Activated T-cell treated with anti-CD3 and anti-CD28 coated beads, Interleukin-2, amount 50 U/mL, for 24 hours (primary cell): ENCODE data around the gene MRGPRF.
A peak's percentile ranks its signal among the peaks of the same experiment; 100 is the strongest.

Source experiments
- DNase-seq: peaks from one replicate; pipeline ENCODE4 v3.0.0-alpha.2; 2020
- H3K27ac Mint-ChIP-seq: 2 replicates; pipeline ENCODE4 v1.8.0; 2020; ENCODE audit warnings: mild to moderate bottlenecking, mixed read lengths
- H3K27me3 Mint-ChIP-seq: 2 replicates; pipeline ENCODE4 v1.8.0; 2020; ENCODE audit warnings: mixed read lengths
- H3K36me3 Mint-ChIP-seq: 2 replicates; pipeline ENCODE4 v1.8.0; 2020; ENCODE audit warnings: low read depth, mixed read lengths
- H3K4me1 Mint-ChIP-seq: 2 replicates; pipeline ENCODE4 v1.8.0; 2020; ENCODE audit warnings: low read depth, mixed read lengths
- H3K4me3 Mint-ChIP-seq: 2 replicates; pipeline ENCODE4 v1.8.0; 2020; ENCODE audit warnings: mild to moderate bottlenecking, moderate library complexity, mixed read lengths
- H3K9me3 Mint-ChIP-seq: 2 replicates; pipeline ENCODE4 v1.8.0; 2020; ENCODE audit warnings: mixed read lengths

MRGPRF gene

DNA sequence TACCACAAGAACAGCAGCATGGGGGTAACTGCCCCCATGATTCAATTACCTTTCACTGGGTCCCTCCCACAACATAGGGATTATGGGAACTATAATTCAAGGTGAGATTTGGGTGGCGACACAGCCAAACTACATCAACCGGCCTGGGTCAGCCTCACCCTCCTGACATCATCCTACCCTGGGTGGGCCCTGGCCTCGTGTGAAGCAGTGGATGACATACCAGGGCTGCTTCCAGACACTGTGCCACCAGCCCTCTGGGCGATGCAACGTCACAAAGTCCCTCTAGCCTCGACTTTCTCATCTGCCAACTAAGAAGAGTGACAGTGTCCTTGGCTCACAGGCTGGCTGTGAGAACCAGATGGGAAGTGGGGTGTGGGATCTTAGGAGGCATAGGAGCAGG lies 27.0 kb upstream of the MRGPRF start:
- no peaks in the 10 kb centered on the region for H3K36me3 Mint-ChIP-seq
- no peak for DNase-seq
- no peak overlapping the region for H3K27ac Mint-ChIP-seq
- no peak overlapping the region for H3K4me3 Mint-ChIP-seq
- peaks cover 17% of the 10 kb centered on the region for H3K4me1 Mint-ChIP-seq
- H3K27me3 Mint-ChIP-seq: peaks cover 8% of the 10 kb centered on the region
- no peaks in the 10 kb centered on the region for H3K9me3 Mint-ChIP-seq

DNA sequence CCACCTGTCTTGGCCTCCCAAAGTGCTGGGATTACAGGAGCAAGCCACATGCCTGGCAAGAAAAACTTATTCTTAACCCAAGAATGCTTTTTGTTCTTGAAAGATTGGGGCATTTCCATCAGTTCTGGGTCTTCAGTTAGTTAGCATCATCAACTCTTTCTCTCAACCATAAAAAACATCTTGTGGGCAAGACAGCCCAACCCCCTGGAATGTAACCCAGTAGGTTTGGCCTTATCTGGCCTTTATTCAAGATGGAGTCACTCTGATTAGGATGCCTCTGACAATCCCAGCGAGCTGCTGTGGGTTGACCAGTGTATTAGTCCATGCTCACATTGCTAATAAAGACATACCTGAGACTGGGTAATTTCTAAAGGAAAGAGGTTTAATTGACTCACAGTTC lies 26.5 kb upstream of the MRGPRF start:
- no peak for DNase-seq
- H3K27me3 Mint-ChIP-seq: peaks cover 5% of the 10 kb centered on the region

DNA sequence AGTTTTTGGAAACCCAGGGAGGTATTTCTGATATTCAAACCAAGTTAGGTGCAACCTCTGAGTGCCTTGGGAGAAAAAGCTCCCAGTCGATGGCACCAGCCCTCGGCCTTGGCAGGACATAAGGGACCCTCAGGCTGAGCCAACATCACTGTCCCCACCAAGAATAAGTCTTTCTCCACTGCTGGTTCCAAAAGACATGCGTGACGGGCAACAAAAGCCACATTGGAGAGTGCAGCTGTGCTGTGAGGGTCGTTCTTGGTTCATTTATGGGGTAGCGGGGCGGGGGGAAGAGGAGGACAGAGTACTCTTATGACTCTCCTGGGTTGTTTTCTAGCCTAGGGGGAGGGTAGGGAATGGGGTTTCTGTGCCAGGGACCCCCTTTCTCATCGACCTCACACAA lies 24.5 kb upstream of the MRGPRF start:
- no peak overlapping the region for H3K4me3 Mint-ChIP-seq

More for the DNA sequence above, 26.5 kb upstream of the MRGPRF start:
- no peaks in the 10 kb centered on the region for H3K36me3 Mint-ChIP-seq
- no peak overlapping the region for H3K27ac Mint-ChIP-seq
- no peak overlapping the region for H3K4me3 Mint-ChIP-seq
- H3K9me3 Mint-ChIP-seq: no peaks in the 10 kb centered on the region
- peaks cover 17% of the 10 kb centered on the region for H3K4me1 Mint-ChIP-seq

DNA sequence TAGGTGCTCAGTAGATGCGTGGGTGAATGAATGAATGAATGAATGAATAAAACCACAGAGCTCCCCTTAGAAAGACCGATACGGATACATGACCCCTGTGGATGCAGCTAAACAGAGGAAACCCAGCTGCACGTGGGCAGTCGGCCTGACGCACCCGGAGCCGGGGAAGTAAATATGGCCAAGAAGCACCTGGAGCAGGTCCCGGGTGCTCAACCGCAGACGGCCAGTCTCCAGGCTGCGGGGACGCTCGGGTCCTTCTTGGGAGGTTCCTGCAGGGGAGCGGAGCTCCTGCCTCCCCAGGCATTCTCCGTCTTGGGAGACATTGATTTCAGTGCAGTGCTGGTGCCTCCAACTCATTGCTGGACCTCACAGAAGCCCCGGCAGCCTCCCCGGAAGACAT lies 24.0 kb upstream of the MRGPRF start:
- Mint-ChIP-seq H3K9me3 (no peaks in the 10 kb centered on the region), H3K27me3 (peaks cover 9% of the 10 kb centered on the region), H3K4me3 (no peak overlapping the region), H3K36me3 (no peaks in the 10 kb centered on the region), H3K27ac (no peak overlapping the region), H3K4me1 (peaks cover 17% of the 10 kb centered on the region)
- DNase-seq: no peak

More for the DNA sequence above, 24.5 kb upstream of the MRGPRF start:
- H3K9me3 Mint-ChIP-seq: no peaks in the 10 kb centered on the region
- peaks cover 9% of the 10 kb centered on the region for H3K27me3 Mint-ChIP-seq
- H3K36me3 Mint-ChIP-seq: no peaks in the 10 kb centered on the region
- DNase-seq: no peak
- H3K27ac Mint-ChIP-seq: no peak overlapping the region
- peaks cover 17% of the 10 kb centered on the region for H3K4me1 Mint-ChIP-seq

DNA sequence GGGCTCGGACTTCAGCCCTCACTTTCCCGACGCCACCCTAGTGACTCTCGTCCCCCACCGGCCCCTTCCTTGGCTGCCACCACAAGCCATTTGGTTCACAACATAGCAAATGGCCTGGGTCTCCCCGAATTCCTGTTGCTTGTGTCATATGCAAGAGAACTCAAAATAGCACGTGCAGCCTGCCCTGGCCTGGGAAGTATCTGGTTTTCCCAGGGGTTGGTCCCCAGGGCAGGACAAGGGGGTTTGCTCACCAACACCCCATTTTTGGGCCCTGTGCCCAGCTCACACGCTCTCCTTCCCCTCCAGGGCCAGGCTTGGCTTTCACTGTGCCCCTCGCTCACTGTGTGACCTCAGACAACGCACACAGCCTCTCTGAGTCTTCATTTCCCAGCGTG lies 22.9 kb upstream of the MRGPRF start:
- Mint-ChIP-seq H3K36me3 (no peaks in the 10 kb centered on the region), H3K27ac (no peak overlapping the region), H3K4me3 (no peak overlapping the region), H3K4me1 (peaks cover 10% of the 10 kb centered on the region), H3K27me3 (peaks cover 9% of the 10 kb centered on the region), H3K9me3 (no peaks in the 10 kb centered on the region)
- DNase-seq: no peak

DNA sequence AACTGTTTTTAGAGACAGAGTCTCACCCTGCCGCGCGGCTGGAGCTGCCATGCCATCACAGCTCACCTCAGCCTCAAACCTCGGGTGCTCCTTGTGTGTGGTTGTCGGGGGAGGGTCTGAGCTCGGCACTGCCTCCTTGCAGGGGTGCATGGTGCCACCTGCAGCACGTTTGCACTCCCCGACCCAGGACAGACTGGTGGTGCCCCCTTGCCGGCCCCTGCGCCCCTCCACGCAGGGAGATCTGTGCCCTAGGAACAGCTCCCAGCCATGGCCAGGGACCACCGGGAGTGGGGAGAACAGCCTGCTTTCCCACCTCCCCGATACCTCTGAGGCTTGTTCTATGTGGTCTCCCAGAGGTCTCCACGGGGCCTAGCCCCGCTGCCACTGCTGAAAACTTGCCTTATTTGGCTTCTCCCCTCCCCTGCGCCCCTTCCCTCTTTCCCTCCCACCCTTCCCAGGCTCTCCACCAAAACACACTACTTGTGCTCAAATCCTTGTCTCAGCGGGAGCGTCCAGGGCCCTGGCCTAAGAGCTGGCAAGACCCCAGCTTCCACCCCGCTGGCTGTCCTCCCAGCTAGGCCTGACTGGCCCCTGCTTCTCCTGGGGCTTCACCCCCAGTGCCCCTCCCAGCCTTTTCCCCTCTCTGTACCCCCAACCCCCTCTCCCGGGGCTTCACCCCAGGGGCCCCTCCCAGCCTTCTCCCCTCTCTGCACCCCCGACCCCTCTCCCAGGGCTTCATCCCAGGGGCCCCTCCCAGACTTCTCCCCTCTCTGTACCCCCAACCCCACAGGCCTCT lies 22.3 kb upstream of the MRGPRF start:
- no peaks in the 10 kb centered on the region for H3K9me3 Mint-ChIP-seq

DNA sequence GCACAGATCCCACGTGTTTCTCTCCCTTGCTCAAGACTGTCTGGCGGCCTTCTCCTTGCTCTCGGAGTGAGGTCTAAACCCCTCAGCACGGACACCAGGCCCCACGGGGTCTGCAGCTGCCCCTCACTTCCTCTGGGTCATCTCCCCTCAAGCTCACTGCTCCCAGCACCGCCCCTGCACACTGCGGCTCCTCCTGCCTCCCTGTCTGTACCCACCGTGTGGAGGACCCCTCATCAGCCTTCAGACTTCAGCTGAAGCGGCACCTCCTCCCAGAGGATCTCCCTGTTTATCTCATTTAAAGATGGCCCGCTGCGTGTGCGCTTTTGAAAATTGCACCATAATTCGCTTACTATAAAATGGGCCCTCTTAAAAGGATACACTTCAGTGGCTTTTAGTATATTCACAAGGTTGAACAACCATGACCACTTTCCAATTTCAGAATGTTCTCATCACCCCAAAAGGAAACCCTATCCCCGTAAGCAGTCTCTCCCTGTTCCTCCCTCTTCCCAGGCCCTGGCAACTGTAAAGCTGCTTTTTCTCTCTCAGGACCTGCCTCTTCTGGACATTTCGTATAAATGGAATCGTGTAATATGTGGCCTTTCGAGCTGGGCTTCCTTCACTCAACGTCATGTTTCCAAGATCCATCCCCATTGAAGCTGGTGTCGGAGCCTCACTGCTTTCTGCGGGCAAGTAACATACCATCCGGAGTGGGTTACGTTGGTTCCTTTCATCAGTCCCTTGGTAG lies 21.2 kb upstream of the MRGPRF start:
- H3K4me1 Mint-ChIP-seq: no peaks in the 10 kb centered on the region
- DNase-seq: no peak
- no peak overlapping the region for H3K27ac Mint-ChIP-seq
- H3K27me3 Mint-ChIP-seq: peaks cover 9% of the 10 kb centered on the region
- no peak overlapping the region for H3K4me3 Mint-ChIP-seq
- no peaks in the 10 kb centered on the region for H3K36me3 Mint-ChIP-seq
- no peaks in the 10 kb centered on the region for H3K9me3 Mint-ChIP-seq

More for the DNA sequence above, 22.3 kb upstream of the MRGPRF start:
- Mint-ChIP-seq H3K36me3 (no peaks in the 10 kb centered on the region), H3K27me3 (peaks cover 9% of the 10 kb centered on the region), H3K27ac (no peak overlapping the region), H3K4me3 (no peak overlapping the region), H3K4me1 (peaks cover 4% of the 10 kb centered on the region)
- no peak for DNase-seq

DNA sequence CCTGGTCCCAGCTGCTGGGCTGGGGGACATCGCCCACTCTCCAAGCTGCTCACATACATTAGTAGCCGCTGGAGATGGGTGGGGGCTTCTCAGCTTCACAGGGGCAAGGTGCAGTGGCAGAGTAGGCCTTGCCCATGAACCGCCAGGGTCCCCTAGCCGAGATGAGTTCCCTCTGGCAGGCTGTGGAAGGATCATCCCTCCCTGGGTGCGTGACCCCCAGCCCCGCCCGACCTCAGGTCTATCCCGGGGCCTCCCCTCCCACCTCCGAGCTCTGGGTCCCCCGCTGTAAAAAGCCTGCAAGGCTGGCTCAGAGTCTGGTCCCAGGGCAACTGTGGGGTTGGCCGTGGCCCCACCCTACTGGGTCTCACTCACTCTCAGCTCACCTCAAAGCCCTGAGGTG lies 20.4 kb upstream of the MRGPRF start:
- H3K4me3 Mint-ChIP-seq: no peak overlapping the region
- H3K36me3 Mint-ChIP-seq: no peaks in the 10 kb centered on the region
- H3K27ac Mint-ChIP-seq: no peak overlapping the region
- no peaks in the 10 kb centered on the region for H3K9me3 Mint-ChIP-seq
- H3K4me1 Mint-ChIP-seq: no peaks in the 10 kb centered on the region
- H3K27me3 Mint-ChIP-seq: peaks cover 9% of the 10 kb centered on the region
- DNase-seq: no peak

DNA sequence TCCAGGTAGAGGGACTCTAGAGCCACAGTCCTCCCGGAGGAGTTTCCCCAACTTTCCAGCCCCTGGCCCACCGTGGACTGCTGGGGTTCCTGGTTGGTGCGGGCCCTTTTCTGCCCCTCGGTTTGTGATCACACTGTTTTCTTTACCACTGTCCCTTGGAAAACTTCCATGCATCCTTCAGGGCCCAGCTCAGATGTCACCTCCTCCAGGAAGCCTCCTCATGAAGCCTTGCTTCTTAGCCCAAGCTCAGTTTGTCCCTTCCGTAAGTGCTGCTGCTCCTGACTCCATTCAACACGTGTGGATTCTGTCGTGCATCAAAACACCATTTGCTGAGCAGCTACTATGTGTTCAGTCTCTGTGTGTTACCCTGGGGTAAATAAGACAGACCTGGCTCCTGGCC lies 19.8 kb upstream of the MRGPRF start:
- no peak for DNase-seq
- no peaks in the 10 kb centered on the region for H3K4me1 Mint-ChIP-seq
- no peaks in the 10 kb centered on the region for H3K36me3 Mint-ChIP-seq
- peaks cover 9% of the 10 kb centered on the region for H3K27me3 Mint-ChIP-seq
- no peak overlapping the region for H3K27ac Mint-ChIP-seq
- no peaks in the 10 kb centered on the region for H3K9me3 Mint-ChIP-seq
- H3K4me3 Mint-ChIP-seq: no peak overlapping the region

DNA sequence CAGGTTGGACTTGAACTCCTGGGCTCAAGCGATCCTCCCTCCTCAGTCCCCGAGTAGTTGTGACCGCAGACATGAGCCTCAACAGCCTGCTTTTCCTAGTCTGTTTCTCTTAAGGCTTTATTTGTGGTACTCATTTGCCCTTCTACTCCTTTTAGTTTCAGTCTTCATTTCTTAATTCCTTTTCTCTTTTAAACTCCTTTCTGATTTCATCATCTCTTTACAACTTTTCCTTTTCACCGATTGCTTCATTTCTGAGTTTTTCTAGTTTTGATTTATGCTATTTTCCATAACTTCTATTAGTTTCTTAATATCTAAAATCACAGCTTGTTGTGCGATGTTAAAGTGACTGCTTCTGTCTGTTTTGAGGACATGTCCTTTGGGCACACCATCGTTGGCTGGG lies 17.3 kb upstream of the MRGPRF start:
- no peak for DNase-seq
- Mint-ChIP-seq H3K9me3 (no peaks in the 10 kb centered on the region), H3K27me3 (peaks cover 9% of the 10 kb centered on the region), H3K4me1 (no peaks in the 10 kb centered on the region), H3K4me3 (no peak overlapping the region), H3K27ac (peak overlapping the region; percentile 44), H3K36me3 (no peaks in the 10 kb centered on the region)

DNA sequence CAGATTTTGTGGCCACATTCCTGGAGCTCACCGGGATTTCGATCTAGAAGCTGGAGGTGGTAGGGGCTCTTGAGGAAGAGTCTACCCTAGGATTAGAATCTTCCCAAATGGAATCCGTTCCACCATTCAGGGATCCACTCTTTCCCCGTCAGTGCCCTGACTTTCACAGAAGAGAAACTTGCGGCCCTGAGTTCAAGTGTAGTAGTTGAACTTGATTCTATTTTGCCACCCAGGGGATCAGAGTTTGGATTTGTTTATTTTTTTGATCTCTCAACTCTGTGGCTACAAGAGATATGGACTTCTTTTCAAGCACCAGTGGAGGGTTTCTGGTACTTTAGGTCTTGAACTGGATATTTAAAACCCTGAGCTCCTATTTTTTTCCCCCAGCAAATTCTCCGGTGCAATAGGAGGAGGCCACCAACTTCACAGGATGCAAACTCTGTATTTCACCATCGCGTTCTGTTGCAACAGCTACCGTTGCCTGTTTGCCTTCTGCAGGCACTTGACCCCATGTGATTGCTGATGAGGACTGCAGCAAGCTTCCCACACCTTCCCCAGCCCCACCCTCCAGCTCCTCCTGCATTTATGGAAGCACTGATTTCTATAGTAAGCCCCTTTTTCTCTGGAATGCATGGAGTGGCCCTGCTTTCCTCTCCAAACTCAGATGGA lies 14.8 kb upstream of the MRGPRF start:
- Mint-ChIP-seq H3K4me1 (no peaks in the 10 kb centered on the region), H3K27ac (no peak overlapping the region), H3K4me3 (no peak overlapping the region), H3K36me3 (no peaks in the 10 kb centered on the region), H3K9me3 (no peaks in the 10 kb centered on the region), H3K27me3 (peaks cover under 1% of the 10 kb centered on the region)
- DNase-seq: no peak

DNA sequence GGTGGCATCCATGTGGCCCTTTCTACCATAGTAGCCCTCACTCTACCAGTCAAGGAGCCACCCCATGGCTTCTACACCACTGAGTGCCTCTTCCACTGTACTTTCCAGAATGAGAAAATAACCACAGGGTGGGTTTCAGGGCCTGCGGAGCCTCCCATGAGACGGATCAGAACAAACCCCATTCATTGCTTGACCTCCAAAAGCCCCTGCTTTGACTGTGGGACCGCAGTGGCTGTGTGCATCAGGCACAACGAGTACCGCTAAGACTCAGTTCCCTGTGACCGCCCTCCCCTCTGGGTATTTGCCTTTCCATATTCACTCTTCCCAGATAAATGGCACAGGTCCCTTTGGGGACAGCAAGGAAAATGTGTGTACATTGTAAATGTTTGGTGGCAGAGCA lies 11.5 kb upstream of the MRGPRF start:
- Mint-ChIP-seq H3K4me1 (no peaks in the 10 kb centered on the region), H3K9me3 (no peaks in the 10 kb centered on the region), H3K27ac (no peak overlapping the region), H3K27me3 (no peaks in the 10 kb centered on the region), H3K4me3 (no peak overlapping the region), H3K36me3 (no peaks in the 10 kb centered on the region)
- DNase-seq: no peak

DNA sequence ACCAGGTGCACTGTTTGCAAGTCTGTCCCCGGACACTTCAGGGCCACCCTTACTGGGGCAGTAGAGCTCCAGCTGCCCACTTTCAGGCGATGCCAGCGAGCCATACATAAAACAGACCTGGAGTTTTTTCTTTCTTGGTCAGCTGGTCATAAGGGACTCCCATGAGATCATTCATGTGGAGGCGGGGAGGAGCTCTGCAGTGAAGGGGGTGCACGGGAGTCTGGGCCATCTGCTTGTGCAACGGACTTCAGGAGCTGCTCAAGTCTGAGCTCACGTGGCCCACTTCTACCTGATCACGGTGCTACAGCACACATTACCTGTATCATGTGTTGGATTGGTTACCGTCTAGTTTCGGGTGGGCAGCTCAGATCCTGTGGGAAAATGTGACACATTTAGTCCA lies 9.2 kb upstream of the MRGPRF start:
- DNase-seq: no peak
- no peaks in the 10 kb centered on the region for H3K9me3 Mint-ChIP-seq

DNA sequence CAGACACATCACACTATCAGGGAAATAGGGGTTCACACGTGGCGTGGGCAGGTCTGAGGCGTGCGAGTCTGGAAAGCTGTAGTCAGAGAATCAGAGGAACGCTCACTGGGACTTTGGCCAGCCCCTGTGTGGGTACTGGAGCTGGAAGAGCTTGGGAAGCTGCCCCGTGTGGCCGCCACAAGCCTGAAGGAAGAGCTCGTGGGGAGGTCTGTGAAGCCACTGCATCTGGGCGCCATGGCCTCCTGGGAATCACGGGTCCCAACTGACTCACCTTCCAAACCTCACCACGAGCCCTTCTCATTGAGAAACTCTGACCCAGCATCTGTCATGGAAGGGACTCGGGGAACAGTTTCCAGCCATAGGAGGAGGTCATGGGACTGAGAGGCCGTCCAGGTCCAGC lies 5.9 kb upstream of the MRGPRF start:
- Mint-ChIP-seq H3K36me3 (no peaks in the 10 kb centered on the region), H3K4me1 (no peaks in the 10 kb centered on the region), H3K9me3 (no peaks in the 10 kb centered on the region)

More for the DNA sequence above, 9.2 kb upstream of the MRGPRF start:
- H3K36me3 Mint-ChIP-seq: no peaks in the 10 kb centered on the region
- H3K4me3 Mint-ChIP-seq: no peak overlapping the region
- no peak overlapping the region for H3K27ac Mint-ChIP-seq
- no peaks in the 10 kb centered on the region for H3K4me1 Mint-ChIP-seq
- no peaks in the 10 kb centered on the region for H3K27me3 Mint-ChIP-seq

DNA sequence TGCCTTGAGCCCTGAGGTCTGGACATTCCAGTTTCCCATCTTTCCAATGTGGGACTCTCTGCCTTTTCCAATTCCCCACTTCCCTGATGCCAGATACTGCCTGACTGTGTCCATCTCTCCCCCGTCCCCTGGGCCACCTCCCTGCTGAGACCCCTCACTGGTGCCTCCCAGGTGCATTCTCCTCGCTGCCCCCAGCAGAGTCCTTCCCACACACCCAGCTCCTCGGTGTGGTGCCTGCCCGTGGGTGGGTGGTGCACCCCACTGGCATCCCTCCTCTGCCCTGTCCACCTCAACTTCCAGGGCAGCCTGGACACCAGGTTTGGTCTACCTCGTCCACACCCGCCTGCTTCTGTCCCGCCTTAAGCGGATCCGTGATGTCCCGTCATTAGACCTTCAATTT lies 4.9 kb upstream of the MRGPRF start:
- Mint-ChIP-seq H3K9me3 (no peaks in the 10 kb centered on the region), H3K36me3 (no peaks in the 10 kb centered on the region), H3K27ac (no peak overlapping the region), H3K4me1 (no peaks in the 10 kb centered on the region), H3K27me3 (peaks cover 21% of the 10 kb centered on the region), H3K4me3 (no peak overlapping the region)
- no peak for DNase-seq

More for the DNA sequence above, 5.9 kb upstream of the MRGPRF start:
- no peak for DNase-seq
- H3K27me3 Mint-ChIP-seq: peaks cover 14% of the 10 kb centered on the region
- H3K4me3 Mint-ChIP-seq: no peak overlapping the region
- no peak overlapping the region for H3K27ac Mint-ChIP-seq
